Measurements from ENCODE around the gene NDUFS1.

- TF ChIP-seq CTCF (IDR thresholded peaks at IDR 0.05; ENCODE audit: low read depth, low read length), result peak; percentile 44
- no peak for TF ChIP-seq EZH2phosphoT487 (IDR thresholded peaks at IDR 0.05; ENCODE audit: low read depth)
Measured at GRCh38 chr2:206085742-206086445, 73.3 kb downstream of the NDUFS1 start, which contains the start of gene INO80D.
